ENCODE results near the gene CEP20.

GRCh38 chr16:15925631-15926030, 37.2 kb upstream of the CEP20 start:
- TF ChIP-seq POLR2A (IDR thresholded peaks at IDR 0.05) (no peak), CTCF (IDR thresholded peaks at IDR 0.05) (no peak)
